HG03196 (cell line): Measurements from ENCODE around the gene GALNT12.

Source experiments
- ATAC-seq: cut with Tn5 transposase; IDR thresholded peaks from one replicate; pipeline ENCODE4 v1.9.1; 2021; ENCODE audit not compliant: unreplicated experiment

GALNT12 gene

GRCh38 chr9:98801561-98801960 is 5.9 kb upstream of the GALNT12 start:
- no peak for ATAC-seq

GRCh38 chr9:98801969-98802371 is 5.5 kb upstream of the GALNT12 start:
- ATAC-seq = no peak

- no peak for ATAC-seq
Observed at GRCh38 chr9:98804083-98804482, 3.4 kb upstream of the GALNT12 start.

- ATAC-seq = no peak
Observed at GRCh38 chr9:98805506-98806272, 1.8 kb upstream of the GALNT12 start.

GRCh38 chr9:98806394-98807035 is 955 bp upstream of the GALNT12 start:
- ATAC-seq = no peak

GRCh38 chr9:98807814-98808195 is 335 bp downstream of the GALNT12 start:
- no peak for ATAC-seq

GRCh38 chr9:98808411-98808815 is 943 bp downstream of the GALNT12 start:
- ATAC-seq = no peak

- no peak for ATAC-seq
Observed at GRCh38 chr9:98808875-98809274, 1.4 kb downstream of the GALNT12 start.

GRCh38 chr9:98809311-98810101 is 2.0 kb downstream of the GALNT12 start:
- ATAC-seq = no peak

- ATAC-seq = no peak
Observed at GRCh38 chr9:98810102-98810842, 2.8 kb downstream of the GALNT12 start.

GRCh38 chr9:98811051-98811650 is 3.7 kb downstream of the GALNT12 start:
- no peak for ATAC-seq

GRCh38 chr9:98815391-98815951 is 8.0 kb downstream of the GALNT12 start:
- no peak for ATAC-seq

GRCh38 chr9:98818764-98819163 is 11.3 kb downstream of the GALNT12 start:
- ATAC-seq = no peak

GRCh38 chr9:98819231-98819630 is 11.8 kb downstream of the GALNT12 start:
- no peak for ATAC-seq

GRCh38 chr9:98821831-98822230 is 14.4 kb downstream of the GALNT12 start:
- no peak for ATAC-seq

- no peak for ATAC-seq
Observed at GRCh38 chr9:98822661-98823060, 15.2 kb downstream of the GALNT12 start.

- ATAC-seq = no peak
Observed at GRCh38 chr9:98823666-98824334, 16.3 kb downstream of the GALNT12 start.

GRCh38 chr9:98825414-98825813 is 17.9 kb downstream of the GALNT12 start:
- ATAC-seq = no peak

GRCh38 chr9:98826716-98827115 is 19.2 kb downstream of the GALNT12 start:
- no peak for ATAC-seq

GRCh38 chr9:98829766-98830165 is 22.3 kb downstream of the GALNT12 start:
- no peak for ATAC-seq
